Measurements from ENCODE around the gene ARHGEF3. TPM values are rescaled to one million over a fixed set of nuclear protein-coding genes. Genes with fewer than 3 reads are reported as not detected.
A peak's percentile ranks its signal among the peaks of the same experiment; 100 is the strongest.
"Not testable (repeated sequence)": the region's sequence is repeated elsewhere in the genome, so short reads cannot be mapped to it uniquely, and the experiment has no call there.

ARHGEF3 gene
- total RNA-seq, 1 experiment from 2014 or later = 9.6 TPM

DNA sequence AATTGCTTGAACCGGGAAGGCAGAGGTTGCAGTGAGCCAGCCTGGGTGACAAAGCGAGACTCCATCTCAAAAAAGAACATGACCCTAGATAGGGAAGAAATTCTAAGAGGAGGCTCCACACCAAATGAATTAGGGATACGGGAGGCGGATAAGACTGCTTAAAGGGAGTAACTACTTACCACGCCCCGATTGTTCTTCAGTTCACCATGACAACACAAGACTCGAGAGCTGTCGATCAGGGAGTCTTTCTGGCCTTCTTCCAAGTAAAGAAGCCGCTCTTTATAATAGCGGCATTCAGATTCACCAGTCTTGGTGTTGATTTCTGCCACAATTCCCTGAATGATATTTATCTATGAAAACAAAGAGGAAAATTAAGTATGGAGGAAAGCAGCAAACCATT, 64.7 kb downstream of the ARHGEF3 start:
- DNase-seq (ENCODE audit: low read depth) = no peak

DNA sequence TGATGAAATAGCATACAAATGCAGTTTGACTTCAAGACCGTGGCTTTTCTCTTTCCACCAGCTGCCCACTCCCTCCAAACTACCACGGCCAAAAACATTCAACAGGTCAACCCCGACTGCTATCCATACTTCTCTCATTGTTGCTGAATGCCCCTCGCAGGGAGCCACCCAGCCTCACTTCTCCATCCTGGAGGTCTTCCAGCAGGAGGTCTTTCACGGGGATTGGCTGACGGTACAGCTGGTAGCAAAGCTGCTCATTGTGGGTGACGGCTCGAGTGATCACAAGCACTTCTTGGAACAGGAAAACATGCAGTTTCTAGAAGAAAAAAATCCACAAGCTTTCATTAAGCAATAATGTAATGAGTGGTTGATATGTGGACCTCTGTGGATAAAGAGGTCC, 69.6 kb downstream of the ARHGEF3 start:
- no peak for DNase-seq (ENCODE audit: low read depth)

DNA sequence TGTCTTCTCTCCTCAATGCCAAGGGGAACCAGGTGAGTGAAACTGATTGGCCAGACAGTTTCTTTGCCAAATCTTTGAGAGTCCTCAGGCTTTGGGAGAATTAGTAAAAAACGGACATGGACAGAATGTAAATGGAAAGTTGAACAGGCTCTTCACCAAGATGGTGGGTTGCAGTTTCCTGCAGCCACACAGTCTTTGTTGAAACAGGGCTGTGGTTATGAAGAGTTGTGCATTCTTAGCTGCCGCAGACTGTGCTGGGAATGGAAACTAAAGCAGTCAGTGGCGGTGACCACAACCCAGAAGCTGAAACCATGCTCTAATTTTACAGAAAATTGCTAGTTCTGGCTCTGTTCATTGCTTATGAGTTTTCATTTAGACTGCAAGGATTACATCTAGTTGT, 76.6 kb downstream of the ARHGEF3 start:
- no peak for DNase-seq (ENCODE audit: low read depth)

DNA sequence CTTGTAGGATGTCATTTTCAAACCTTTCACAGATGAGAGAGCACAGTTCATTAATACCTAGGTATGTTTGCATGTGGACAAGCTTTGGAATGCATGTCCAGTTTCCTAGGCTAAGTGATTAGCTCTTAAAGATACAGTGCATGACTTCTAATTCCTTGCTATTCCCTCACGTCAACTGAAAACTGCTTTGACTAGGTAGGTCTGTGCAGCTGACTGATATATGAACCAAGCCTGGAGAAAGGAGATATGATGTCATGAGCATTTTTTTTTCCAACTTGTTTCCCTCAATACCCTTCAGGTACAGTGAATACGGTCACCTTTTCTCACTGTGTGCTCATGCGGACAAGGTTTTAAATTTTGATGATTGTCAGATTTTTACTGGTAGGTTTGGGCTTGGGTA, 77.1 kb downstream of the ARHGEF3 start:
- DNase-seq (ENCODE audit: low read depth) = no peak

DNA sequence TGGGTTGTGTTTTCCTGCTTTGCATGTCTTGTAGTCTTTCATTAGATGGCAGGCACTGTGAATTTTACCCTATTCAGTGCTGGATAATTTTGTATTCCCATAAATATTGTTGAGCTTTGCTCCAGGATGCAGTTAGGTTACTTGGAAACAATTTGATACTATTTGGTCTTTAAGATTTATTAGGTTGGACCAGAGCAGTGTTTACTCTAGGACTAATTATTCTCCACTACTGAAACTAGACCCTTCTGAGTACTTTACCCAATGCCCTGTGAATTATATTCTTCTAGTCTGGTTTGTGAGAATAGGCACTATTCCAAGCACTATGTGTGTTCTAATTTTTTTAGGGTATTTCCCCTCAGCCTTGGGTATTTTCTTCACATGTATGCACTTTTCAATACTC, 80.9 kb downstream of the ARHGEF3 start:
- peak; percentile 3 for DNase-seq (ENCODE audit: low read depth)

DNA sequence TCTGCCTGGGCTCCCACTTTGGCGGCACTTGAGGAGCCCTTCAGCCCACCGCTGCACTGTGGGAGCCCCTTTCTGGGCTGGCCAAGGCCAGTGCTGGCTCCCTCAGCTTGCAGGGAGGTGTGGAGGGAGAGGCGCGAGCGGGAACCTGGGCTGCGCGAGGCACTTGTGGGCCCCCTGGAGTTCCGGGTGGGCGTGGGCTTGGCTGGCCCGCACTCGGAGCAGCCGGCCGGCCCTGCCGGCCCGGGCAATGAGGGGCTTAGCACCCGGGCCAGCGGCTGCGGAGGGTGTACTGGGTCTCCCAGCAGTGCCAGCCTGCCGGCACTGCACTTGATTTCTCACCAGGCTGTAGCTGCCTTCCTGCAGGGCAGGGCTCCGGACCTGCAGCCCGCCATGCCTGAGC, 82.9 kb downstream of the ARHGEF3 start:
- DNase-seq (ENCODE audit: low read depth) = not testable (repeated sequence)

DNA sequence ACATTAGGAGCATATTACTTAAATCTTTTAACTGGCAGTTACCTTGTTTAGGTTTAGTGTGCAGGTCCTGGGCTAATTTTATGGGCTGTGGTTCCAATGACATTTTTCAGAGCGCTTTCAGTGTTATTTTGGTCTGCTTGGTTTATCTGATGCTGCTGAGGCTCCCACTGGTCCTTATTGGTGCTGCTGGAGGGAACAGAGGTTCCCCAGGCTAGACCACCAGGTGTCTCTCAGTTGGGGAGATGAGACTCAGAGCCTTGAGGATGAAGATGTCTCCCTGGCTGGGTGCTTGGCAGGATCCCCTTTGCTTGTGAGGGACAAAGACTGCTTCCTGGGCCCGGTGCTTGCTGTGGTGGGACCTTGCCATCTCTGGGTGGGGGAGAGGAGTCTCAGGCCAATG, 90.4 kb downstream of the ARHGEF3 start:
- DNase-seq (ENCODE audit: low read depth) = no peak

DNA sequence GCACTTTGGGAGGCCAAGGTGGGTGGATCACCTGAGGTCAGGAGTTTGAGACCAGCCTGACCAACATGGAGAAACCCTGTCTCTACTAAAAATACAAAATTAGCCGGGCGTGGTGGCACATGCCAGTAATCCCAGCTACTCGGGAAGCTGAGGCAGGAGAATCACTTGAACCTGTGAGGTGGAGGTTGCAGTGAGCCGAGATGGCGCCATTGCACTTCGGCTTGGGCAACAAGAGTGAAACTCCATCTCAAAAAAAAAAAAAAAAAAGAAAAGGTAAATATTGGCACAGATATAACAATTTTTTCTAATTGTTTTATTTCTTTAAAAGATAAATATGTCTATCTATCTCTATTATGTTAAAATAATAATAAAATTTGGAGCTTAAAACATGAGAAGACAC, 94.3 kb downstream of the ARHGEF3 start:
- not testable (repeated sequence) for DNase-seq (ENCODE audit: low read depth)

DNA sequence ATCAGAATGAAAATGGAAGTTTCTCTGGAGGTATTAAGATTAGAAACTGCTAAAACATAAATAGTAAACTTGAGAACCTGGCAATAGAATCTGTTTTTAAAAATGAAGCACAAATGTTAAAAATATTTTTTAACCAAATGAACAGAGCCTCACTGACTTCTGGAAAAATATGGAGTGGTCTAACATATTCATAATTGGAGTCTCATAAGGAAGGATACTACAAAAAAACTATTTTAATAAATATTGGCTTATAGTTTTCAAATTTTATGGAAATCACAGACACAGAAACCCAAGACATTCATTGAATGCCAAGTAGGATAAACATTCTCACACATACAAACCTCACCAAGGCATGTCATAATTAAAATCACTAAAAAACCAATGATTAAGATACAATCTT, 95.1 kb downstream of the ARHGEF3 start:
- no peak for DNase-seq (ENCODE audit: low read depth)

DNA sequence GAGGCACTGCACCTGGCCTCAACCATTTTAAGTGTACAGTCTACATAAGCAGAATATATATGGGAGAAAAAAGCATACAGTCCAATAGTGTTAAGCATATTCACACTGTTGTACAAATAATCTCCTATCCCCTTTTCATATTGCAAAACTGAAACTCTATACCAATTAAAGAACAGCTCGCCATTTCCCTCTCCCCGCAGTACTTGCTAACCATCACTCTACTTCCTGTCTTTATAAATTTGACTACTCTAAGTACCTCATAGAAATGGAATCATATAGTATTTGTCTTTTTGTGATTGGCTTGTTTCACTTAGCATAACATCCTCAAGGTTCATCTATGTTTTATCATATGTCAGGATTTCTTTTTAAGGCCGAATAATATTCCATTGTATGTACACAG, 97.0 kb downstream of the ARHGEF3 start:
- DNase-seq (ENCODE audit: low read depth) = no peak

DNA sequence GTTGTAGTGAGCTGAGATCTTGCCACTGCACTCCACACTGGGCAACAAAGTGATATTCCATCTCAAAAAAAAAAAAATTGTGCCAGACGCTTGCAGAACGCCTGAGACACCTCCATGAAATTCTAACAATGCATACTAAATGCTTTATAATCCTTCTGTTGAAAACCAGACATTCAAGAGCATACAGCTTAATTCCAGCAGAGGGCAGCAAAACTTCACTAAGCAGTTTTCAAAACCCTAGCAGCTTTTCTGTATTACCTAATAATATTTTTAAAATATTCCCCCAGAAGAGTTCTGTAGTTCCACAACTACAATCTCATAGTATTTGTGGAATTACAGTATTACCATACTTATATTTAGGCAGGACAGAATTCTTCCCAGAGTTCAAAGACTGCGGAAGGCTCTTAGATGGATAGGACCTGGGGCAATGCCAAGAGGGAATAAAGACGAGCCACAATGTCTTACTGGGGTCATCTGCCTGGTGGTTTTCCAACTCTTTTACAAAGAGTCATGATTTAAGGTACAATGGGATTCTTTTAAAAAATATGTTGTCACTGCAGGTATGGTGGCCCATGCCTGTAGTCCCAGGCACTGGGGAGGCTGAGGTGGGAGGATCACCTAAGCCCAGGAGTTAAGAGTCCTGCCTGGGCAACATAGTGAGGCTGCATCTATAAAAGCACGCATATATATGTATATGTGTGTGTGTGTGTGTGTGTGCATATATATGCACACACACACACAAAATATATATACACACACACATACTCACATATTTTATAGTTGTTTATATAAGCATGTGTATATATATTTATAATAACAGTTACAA, 99.0 kb downstream of the ARHGEF3 start:
- DNase-seq (ENCODE audit: low read depth) = peak; percentile 64

DNA sequence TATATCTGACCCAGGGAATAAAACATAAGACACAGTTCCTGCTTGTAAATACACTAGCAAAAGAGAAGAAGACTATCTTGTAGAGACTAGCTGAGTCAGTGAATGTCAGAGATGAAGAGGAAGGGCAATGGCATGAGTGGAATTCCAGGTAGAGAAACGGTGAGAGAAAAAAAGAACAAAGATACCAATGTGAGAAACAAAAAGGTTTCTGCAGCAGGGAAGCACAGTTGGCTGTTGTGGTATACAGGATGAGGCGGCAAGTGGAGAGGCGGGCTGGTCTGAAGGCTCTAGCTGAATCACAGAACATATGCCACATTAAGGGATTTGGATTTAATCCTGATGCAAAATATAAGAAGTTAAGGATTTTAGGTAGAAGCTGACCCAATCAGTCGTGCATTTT, 101.6 kb downstream of the ARHGEF3 start:
- DNase-seq (ENCODE audit: low read depth) = no peak

DNA sequence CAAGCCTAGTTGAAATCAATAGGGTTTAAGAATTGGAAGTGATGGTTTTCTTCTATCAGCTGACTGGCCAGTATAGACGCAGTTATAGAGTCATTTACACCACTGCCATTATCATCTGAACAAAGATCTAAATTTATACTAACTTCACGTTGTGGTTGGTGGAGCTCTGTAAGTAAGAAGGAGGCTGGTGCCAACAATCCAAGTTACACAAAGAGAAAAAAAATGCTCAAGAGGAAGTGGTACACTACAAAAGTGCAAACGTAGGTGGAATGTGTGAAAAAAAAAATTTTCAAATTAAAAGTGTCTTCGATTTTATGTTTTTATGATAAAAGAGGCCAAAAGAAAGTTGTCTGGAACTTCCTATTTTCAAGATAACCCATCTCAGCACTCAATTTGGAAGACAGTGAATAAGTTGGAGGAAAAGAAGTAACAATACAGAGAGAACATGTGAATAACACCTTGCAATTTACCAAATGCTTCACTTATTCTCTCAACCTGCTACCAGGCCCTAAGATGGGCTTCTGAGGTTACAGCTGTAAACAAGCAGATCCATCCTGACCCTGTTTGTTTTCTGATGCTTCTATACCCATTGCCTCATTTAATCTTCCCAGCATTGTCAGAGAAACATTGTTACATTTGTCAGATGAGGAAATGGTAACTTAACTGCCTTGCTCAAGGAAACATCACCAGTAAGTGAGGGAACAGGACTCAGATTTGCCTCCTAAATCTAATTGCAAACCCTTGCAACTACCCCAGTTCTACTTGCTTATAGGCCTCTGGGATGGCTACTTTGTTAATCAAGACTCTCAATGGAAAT, 106.7 kb downstream of the ARHGEF3 start:
- DNase-seq (ENCODE audit: low read depth) = no peak

DNA sequence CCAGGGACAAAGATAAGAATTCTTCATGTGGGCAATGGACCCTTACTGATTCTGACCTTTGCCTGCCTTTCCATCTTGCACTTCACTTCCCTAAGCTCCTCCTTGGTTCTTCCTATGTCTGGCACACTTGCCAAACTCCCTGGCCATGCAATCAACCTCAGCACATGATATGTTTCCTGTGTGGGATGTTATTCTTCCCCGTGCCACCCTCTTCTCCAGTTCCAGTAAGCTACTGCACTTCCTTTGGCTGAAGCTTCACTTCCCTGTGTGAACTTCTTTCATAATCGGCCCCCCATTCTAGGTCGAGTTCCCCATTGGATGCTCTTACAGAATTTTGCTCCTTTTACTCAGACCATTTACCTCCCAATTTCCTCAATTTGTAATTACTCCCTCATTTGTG, 108.0 kb downstream of the ARHGEF3 start:
- DNase-seq (ENCODE audit: low read depth) = no peak

DNA sequence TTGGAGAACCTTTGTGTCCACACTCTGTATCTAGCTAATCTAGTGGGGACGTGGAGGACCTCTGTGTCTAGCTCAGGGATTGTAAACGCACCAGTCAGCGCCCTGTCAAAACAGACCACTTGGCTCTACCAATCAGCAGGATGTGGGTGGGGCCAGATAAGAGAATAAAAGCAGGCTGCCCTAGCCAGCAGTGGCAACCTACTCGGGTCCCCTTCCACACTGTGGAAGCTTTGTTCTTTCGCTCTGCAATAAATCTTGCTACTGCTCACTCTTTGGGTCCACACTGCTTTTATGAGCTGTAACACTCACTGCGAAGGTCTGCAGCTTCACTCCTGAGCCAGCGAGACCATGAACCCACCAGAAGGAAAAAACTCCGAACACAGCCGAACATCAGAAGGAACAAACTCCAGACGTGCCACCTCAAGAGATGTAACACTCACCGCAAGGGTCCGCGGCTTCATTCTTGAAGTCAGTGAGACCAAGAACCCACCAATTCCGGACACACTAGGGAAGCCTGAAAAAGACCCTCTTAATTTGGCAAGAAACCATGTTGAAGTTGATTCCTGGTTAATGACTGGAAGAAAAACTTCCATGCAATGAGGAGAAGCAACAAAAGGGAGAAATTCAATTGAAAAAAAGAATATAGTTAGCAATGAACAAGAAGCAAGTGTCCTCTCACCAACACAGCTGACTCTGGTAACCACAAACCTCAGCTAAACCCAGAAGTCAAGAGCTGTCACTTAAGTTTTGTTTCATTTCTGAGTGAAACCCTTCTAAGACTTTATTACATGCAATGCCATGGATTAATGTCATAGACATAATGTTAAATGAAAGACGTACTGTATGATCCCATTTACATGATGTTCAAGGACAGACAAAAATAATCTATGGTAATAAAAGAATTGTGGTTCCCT, 109.0 kb downstream of the ARHGEF3 start:
- DNase-seq (ENCODE audit: low read depth) = not testable (repeated sequence)

DNA sequence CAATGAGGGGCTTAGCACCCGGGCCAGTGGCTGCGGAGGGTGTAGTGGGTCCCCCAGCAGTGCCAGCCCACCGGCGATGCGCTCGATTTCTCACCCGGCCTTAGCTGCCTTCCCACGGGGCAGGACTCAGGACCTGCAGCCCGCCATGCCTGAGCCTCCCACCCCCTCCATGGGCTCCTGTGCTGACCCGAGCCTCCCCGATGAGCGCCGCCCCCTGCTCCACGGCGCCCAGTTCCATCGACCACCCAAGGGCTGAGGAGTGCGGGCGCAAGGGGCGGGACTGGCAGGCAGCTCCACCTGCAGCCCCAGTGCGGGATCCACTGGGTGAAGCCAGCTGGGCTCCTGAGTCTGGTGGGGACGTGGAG, 109.8 kb downstream of the ARHGEF3 start:
- not testable (repeated sequence) for DNase-seq (ENCODE audit: low read depth)

DNA sequence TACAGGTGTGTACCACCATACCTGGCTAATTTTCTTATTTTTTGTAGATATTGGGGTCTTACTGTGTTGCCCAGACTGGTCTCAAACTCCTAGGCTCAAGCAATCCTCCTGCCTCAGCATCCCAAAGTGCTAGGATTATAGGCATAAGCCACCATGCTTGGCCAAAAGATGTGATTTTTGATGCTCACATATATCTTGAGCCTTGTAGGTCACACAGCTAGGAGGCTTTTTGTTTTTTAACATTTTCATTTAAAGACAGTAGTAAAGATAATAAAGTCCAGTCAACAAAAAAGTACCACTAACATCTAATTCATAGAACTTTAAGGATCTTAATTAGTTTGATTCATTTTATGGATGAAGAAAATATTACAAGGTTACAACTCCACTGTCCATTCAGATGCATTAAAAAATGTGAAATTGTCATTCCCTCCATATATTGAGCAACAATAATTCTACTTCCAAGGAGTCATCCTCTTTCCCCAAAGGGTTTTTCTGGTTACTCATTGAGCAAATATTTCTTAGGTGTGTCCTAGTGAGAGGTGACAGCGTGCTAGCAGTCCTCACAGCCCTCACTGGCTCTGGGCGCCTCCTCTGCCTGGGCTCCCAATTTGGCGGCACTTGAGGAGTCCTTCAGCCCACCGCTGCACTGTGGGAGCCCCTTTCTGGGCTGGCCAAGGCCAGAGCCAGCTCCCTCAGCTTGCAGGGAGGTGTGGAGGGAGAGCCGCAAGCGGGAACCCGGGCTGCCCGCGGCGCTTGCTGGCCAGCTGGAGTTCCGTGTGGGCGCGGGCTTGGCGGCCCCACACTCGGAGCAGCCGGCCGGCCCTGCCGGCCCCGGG, 110.4 kb downstream of the ARHGEF3 start:
- DNase-seq (ENCODE audit: low read depth) = peak; percentile 33

DNA sequence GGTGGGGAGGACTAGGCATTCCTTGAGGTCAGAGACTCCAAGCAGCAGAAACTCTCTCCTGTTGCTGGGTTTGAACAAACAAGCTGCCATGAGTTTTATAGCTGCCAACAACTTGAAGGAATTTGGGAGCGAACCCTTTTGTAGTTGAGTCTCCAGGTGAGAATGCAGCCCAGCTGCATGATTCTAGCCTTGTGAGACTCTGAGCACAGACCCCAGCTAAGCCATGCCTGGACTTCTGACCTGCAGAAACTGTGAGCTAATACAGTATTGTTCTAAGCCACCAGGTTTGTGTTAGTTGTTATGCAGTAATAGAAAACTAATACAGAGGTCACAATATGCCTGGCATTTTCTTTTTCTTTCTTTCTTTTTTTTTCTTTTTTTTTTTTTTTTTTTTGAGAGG, 112.4 kb downstream of the ARHGEF3 start:
- DNase-seq (ENCODE audit: low read depth) = no peak

DNA sequence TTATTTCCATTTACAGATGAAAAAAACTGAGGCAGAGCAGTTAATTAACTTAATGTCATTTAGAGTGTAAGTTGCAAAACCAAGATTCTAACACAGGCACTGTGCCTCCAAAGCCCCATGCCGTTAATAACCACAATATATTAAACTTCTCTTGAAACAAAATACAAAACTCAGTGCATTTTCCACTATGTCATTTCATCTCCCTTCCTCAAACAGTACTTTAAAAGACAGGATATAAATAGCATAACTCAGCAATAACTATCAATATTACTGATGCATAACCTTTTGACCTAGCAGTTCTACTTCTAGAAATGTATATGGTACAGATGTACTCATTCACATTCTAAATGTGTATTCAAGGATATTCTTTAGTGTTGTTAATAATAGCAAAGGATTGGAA, 113.6 kb downstream of the ARHGEF3 start:
- no peak for DNase-seq (ENCODE audit: low read depth)

DNA sequence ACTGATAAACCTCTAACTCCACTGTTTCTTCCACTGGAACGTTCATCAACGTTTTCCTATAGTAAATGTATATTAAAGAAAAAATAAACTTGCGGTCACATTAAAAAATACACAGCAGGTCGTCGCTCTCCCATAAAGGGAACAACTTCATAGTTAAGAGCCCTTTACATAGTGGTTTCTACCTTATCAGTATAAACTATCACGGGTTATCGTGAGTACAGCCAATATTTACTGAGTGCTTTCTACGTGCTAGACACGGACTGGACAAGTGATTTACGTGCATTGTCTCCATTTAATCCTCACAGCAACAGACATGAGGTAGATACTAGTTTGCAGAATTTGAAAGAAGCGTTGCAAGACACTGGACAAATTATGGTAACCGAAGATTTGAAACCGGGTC, 117.7 kb downstream of the ARHGEF3 start:
- DNase-seq (ENCODE audit: low read depth) = no peak

DNA sequence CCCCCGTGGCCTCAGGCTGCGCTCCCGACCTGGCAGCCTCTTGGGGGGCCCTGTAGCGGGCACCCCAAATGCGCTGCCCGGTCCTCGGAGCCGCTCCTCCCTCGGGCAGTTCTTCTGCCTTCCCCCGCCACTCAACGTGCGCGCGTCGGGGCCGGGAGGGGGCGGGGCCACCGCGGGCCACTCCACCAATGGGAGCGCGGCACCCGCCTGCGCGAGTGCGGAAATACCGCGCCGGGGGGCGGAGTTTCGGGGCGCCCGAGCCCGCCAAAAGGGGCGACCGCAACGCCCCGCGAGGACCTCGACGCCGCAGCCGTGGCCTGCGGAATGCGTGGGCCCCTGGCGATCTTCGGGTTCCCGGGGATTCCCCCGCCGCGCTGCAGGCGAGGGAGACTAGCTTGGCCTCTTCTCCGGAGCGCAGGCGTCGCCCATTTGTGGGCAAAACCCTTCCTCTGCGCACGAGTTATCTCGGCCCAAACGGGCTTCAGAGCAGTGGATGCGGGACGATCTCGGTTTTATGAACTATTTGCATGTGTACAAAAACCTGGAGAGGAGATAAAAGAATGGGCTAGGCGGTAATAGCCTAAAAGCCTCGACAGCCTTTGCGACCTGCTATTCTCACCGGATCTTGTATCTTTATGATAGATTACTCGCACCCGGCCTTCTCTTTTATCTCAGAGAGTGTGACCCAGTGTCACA, 118.5 kb downstream of the ARHGEF3 start, which contains the start of gene TASOR:
Gene TASOR, minus strand, starts transcription at position 144 of the 696 bp plus-strand sequence. CDS start 259 bp downstream, outside the sequence.
- peak; percentile 74 for DNase-seq (ENCODE audit: low read depth)

All from M059J (cell line).